Esophagus squamous epithelium (tissue), 5 donors: ENCODE measurements around the gene SLC15A4. TPM values are rescaled to one million over a fixed set of nuclear protein-coding genes. Genes with fewer than 3 reads are reported as not detected.
A peak's percentile ranks its signal among the peaks of the same experiment; 100 is the strongest.

Source experiments
- DNase-seq: peaks from one replicate; lab custom pipeline; 2025; lab: John Stamatoyannopoulos, UW
- H3K27ac ChIP-seq, 4 donors: fragments of 200-600 bp; sonication (generic); one replicate each; pipeline ENCODE4 v1.5.1; 2016 to 2019; ENCODE audit warnings: mild to moderate bottlenecking in 1 of 4
- H3K27me3 ChIP-seq, 4 donors: fragments of 200-600 bp; sonication (generic); 1 replicate in 3 of 4; 2 replicates in 1 of 4; pipeline versions ENCODE4 v1.5.1 to v1.6.0; 2017 to 2021; ENCODE audit warnings: antibody characterized with exemption in 1 of 4
- H3K36me3 ChIP-seq, 3 donors: fragments of 200-600 bp; sonication (generic); one replicate each; pipeline ENCODE4 v1.5.1; 2016 to 2019
- H3K4me1 ChIP-seq, 3 donors: fragments of 200-600 bp; sonication (generic); one replicate each; pipeline ENCODE4 v1.5.1; 2017 to 2019
- H3K4me3 ChIP-seq, 4 donors: fragments of 200-600 bp; sonication (generic); 1 replicate in 3 of 4; 2 replicates in 1 of 4; pipeline ENCODE4 v1.5.1; 2016 to 2019; ENCODE audit warnings: mild to moderate bottlenecking in 2 of 4, moderate library complexity in 1 of 4
- H3K9me3 ChIP-seq, 3 donors: fragments of 200-600 bp; sonication (generic); one replicate each; pipeline ENCODE4 v1.5.1; 2016 to 2019
- POLR2A ChIP-seq, 4 donors: fragments of 450-650 bp; IDR thresholded peaks; one replicate each; pipeline ENCODE4 v1.6.1; 2017; ENCODE audit warnings: antibody characterized with exemption in 4 of 4, mild to moderate bottlenecking in 4 of 4, moderate library complexity in 3 of 4
- WGBS, 2 donors: methylation state at CpG; one replicate each; pipeline ENCODE4 v1.1.5; 2018; 5-methylcytosine and 5-hydroxymethylcytosine counted together
- intact Hi-C: fragments of 100-400 bp; cut with DNase I; formaldehyde crosslinking; loops from one replicate; pipeline ENCODE4 v1.15.0; 2022
- total RNA-seq, 4 donors: library from RNA; depleted of rRNA; stranded (reverse); fragments of >200 nt; gene quantifications; one replicate each; pipeline ENCODE4 v1.1.0, GENCODE V29; 2016
- TF ChIP-seq, protein P1 (sequence below), 6 experiments: fragments of 450-650 bp in 4 of 6; fragments of 200-600 bp in 2 of 6; sonication (generic) in 2 of 6; IDR thresholded peaks; one replicate each; pipeline ENCODE4 v1.5.1; 2016 to 2019; ENCODE audit warnings: antibody characterized with exemption in 6 of 6, mild to moderate bottlenecking in 4 of 6, moderate library complexity in 4 of 6
- donor health status: DM: yes; HTN: yes; CAD: no.

Gene SLC15A4
- total RNA-seq, 4 donors from 2014 or later: 13.5 to 38.1 (median 26.8) TPM

DNA sequence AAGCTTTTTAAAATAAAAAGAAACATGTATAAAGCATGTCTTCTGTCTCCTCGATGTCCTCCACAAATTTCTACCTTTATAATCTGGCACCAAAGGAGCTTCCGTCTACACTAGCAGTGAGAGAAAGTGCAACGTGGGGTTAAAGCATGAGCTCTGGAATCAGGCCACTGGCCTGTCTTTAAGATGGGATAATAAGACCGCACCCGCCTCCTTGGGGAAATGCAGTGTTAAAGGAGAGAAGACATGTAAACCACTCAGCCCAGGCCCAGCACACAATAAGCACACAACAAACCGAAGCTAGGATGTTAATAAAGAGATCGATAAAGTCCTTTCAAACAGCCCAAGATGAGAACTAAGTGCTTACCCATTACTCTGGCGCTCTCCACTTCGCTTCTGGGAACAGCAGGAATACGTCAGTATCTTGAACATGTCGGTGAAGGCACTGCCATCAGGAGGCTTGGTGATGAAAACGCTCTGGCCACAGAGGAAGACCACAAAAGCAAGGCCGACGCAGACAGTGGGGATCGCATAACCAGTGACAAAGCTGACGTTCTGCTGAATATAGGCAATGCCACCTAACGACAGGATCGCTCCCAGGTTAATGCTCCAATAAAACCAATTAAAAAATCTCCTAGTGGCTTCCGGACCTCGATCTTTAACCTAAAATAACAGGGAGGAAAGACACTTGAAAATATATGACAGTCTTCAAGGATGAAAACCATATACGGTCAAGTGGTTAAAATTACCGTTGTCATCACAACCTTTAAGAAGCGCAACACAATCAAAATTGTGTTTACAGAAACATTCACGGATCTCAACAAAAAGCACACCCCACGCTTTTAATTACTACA, 9.1 kb downstream of the SLC15A4 start:
- Histone ChIP-seq H3K27me3 (no peaks in the 10 kb centered on the region), H3K27ac (peak overlapping the region in 1 of 4 donors; percentile 1), H3K9me3 (no peaks in the 10 kb centered on the region), H3K36me3 (peaks cover 0 to 41% (median 0%) of the 10 kb centered on the region in 3 donors), H3K4me1 (peaks cover 9 to 63% (median 39%) of the 10 kb centered on the region in 3 donors), H3K4me3 (no peak overlapping the region)
- WGBS, 2 donors: 89 to 90% methylated on average over 25 of the region's 25 CpGs
- TF ChIP-seq POLR2A (IDR thresholded peaks at IDR 0.05): no peak
- TF ChIP-seq, protein P1, sequence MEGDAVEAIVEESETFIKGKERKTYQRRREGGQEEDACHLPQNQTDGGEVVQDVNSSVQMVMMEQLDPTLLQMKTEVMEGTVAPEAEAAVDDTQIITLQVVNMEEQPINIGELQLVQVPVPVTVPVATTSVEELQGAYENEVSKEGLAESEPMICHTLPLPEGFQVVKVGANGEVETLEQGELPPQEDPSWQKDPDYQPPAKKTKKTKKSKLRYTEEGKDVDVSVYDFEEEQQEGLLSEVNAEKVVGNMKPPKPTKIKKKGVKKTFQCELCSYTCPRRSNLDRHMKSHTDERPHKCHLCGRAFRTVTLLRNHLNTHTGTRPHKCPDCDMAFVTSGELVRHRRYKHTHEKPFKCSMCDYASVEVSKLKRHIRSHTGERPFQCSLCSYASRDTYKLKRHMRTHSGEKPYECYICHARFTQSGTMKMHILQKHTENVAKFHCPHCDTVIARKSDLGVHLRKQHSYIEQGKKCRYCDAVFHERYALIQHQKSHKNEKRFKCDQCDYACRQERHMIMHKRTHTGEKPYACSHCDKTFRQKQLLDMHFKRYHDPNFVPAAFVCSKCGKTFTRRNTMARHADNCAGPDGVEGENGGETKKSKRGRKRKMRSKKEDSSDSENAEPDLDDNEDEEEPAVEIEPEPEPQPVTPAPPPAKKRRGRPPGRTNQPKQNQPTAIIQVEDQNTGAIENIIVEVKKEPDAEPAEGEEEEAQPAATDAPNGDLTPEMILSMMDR (IDR thresholded peaks at IDR 0.05): no peak
- intact Hi-C loops: no loop called here
- no peak for DNase-seq

DNA sequence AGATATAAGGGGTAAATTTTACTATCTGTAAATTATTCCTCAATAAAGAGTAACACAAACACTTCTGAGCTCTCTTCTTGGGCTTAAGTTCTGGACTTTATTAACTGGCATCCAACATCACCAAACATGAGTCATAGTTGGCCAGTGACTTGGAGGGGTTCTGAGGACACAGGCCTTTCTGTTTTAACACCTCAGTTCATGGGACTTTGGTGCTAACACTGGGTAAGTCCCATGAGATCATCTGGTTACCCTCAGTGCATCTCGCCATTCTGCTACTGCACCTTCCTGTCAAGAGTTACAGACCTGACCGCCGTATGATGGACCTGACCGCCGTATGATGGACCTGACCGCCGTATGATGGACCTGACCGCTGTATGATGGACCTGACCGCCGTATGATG, 9.9 kb downstream of the SLC15A4 start:
- Histone ChIP-seq H3K4me3 (no peak overlapping the region), H3K27me3 (no peaks in the 10 kb centered on the region), H3K27ac (peak overlapping the region in 2 of 4 donors; percentile 7 to 26), H3K4me1 (peaks cover 9 to 59% (median 39%) of the 10 kb centered on the region in 3 donors), H3K36me3 (peaks cover 0 to 45% (median 0%) of the 10 kb centered on the region in 3 donors), H3K9me3 (no peaks in the 10 kb centered on the region)
- intact Hi-C loops: no loop called here
- DNase-seq: no peak
- 76 to 86% methylated on average over 9 to 10 of the region's 10 CpGs for WGBS, 2 donors
- no peak for TF ChIP-seq POLR2A (IDR thresholded peaks at IDR 0.05)
- TF ChIP-seq, protein P1 (IDR thresholded peaks at IDR 0.05): no peak

DNA sequence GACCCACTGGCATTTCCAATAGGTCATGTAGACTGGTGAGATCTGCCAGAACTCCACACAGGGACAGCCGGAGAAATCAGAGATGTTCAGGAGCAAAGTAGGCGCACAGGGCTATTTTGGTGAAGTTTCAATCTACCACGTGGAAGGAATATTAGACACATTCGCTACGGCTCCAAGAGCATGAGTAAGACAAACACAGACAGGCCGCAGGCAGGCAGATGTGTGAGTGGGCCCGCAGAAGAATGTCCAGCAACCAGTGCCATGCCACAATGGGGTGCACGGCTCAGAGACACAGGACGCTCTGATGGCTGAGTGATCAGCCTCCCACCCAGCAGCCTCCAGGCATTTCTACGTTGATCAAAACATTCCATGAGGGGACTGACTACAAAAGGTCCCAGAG, 10.4 kb downstream of the SLC15A4 start:
- Histone ChIP-seq H3K36me3 (peaks cover 0 to 50% (median 4%) of the 10 kb centered on the region in 3 donors), H3K27me3 (no peaks in the 10 kb centered on the region), H3K9me3 (no peaks in the 10 kb centered on the region), H3K4me1 (peaks cover 9 to 54% (median 34%) of the 10 kb centered on the region in 3 donors), H3K27ac (peak overlapping the region in 2 of 4 donors; percentile 7 to 26), H3K4me3 (no peak overlapping the region)
- intact Hi-C loops: no loop called here
- no peak for DNase-seq
- TF ChIP-seq, protein P1 (IDR thresholded peaks at IDR 0.05): no peak
- no peak for TF ChIP-seq POLR2A (IDR thresholded peaks at IDR 0.05)
- WGBS, 2 donors: 87 to 93% methylated on average over 10 of the region's 10 CpGs

DNA sequence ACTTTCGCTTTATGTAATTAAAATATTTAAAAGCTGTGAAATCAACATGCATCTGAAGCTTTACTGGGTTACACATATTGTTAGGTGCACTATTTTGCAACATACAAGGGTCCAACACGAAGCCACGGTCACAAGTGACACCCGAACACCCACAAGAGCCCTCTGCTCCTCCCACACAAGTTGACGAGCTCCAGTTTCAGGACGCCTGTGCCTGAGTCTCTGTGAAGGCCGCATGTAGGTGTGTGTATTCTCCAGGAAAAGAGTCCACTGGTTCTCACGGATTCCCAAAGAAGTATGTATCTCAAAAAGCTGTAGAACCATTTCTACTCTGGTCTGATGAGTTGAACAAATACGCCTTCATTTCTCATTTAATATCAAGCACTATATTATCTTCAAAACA, 12.0 kb downstream of the SLC15A4 start:
- Histone ChIP-seq H3K36me3 (peaks cover 0 to 66% (median 15%) of the 10 kb centered on the region in 3 donors), H3K9me3 (no peaks in the 10 kb centered on the region), H3K4me3 (no peak overlapping the region), H3K27ac (no peak overlapping the region), H3K4me1 (peaks cover 0 to 38% (median 22%) of the 10 kb centered on the region in 3 donors), H3K27me3 (no peaks in the 10 kb centered on the region)
- WGBS, 2 donors: 79 to 85% methylated on average over 9 of the region's 9 CpGs
- DNase-seq: no peak
- TF ChIP-seq, protein P1 (IDR thresholded peaks at IDR 0.05): no peak
- TF ChIP-seq POLR2A (IDR thresholded peaks at IDR 0.05): no peak
- intact Hi-C loops: no loop called here
